ENCODE measurements around the gene CDH23. TPM values are rescaled to one million over a fixed set of nuclear protein-coding genes. Genes with fewer than 3 reads are reported as not detected.

The CDH23 gene
- total and polyA plus RNA-seq, 8 donors = 1.8 to 22.8 (median 3.0) TPM

DNA sequence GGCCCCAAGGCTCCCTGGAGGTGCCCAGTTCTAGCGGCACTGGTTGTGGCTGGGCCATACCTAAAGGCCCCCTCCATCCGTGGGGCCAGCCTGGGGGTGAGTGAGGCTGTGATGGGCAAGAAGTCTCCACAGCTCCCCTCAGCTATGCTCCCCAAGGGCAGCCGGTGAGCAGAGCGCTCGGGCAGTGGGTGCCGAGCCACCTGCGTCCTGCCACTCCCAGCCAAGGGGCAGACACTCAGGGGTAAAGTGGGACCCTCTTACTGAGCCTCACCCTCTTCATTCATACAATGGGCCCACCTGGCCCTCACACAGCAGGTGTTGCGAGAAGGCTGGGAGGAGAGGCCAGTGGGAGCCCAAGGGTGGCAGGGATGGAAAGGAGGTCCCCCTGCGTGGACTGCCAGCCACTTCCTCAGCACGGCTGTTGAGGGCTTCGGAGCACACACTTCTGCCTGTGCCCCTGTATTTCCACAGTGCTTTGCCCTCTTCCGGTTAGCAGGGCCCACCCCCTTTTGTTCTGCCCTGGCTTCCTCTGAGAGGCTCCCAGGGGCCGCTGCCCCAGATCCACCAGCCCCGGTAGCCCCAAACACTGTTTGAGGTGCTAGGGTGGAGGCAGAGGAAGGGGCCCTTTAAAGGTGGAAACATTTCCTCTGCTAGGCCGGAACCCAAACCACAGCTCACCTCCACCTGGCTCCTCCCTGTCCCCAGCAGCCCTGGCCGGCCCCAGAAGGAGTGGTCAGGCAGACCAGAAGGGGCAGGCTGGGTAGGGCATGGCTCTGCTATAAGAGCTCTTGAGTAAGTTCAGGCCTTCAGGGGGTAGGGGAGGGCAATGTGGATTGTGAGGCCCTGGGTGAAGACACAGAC, 339.2 kb downstream of the CDH23 start:
- ATAC-seq = peak; percentile 84
- Histone ChIP-seq H3K36me3 (no peaks in the 10 kb centered on the region), H3K4me1 (peaks cover 23 to 80% of the 10 kb centered on the region in 2 donors), H3K27ac (peak overlapping the region; percentile 33 to 89), H3K4me3 (no peak overlapping the region), H3K9me3 (no peaks in the 10 kb centered on the region), H3K27me3 (no peaks in the 10 kb centered on the region)
- intact Hi-C loops (cut with DNase I) = no loop called here
- peak in 1 of 4 donors; percentile 67 for DNase-seq
- TF ChIP-seq, protein P1, sequence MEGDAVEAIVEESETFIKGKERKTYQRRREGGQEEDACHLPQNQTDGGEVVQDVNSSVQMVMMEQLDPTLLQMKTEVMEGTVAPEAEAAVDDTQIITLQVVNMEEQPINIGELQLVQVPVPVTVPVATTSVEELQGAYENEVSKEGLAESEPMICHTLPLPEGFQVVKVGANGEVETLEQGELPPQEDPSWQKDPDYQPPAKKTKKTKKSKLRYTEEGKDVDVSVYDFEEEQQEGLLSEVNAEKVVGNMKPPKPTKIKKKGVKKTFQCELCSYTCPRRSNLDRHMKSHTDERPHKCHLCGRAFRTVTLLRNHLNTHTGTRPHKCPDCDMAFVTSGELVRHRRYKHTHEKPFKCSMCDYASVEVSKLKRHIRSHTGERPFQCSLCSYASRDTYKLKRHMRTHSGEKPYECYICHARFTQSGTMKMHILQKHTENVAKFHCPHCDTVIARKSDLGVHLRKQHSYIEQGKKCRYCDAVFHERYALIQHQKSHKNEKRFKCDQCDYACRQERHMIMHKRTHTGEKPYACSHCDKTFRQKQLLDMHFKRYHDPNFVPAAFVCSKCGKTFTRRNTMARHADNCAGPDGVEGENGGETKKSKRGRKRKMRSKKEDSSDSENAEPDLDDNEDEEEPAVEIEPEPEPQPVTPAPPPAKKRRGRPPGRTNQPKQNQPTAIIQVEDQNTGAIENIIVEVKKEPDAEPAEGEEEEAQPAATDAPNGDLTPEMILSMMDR (IDR thresholded peaks at IDR 0.05) = no peak

DNA sequence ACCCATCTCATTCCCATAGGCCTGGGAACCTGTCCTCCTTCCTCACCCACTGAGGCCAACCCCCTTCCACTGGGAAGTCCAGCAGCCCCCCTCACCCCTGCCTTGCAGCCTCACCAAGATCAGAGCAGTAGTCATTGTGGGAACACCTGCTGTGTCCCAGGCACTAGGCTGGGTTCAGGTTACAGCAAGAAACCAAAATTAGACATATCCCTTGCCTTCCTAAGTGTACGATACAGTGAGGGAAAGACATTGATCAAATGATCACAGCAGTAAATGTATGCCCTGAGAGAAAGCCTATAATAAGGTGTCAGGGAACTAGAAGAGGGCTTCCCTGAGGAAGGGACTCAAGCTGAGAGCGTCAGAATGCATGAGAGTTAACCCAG, 339.8 kb downstream of the CDH23 start:
- no peaks in the 10 kb centered on the region for H3K9me3 ChIP-seq
- H3K4me3 ChIP-seq = no peak overlapping the region
- no peaks in the 10 kb centered on the region for H3K36me3 ChIP-seq
- intact Hi-C loops (cut with DNase I) = no loop called here
- TF ChIP-seq, protein P1 (IDR thresholded peaks at IDR 0.05) = no peak
- no peaks in the 10 kb centered on the region for H3K27me3 ChIP-seq
- ATAC-seq = no peak
- H3K4me1 ChIP-seq = peaks cover 23 to 82% of the 10 kb centered on the region in 2 donors
- peak overlapping the region; percentile 33 to 89 for H3K27ac ChIP-seq
- DNase-seq = no peak

DNA sequence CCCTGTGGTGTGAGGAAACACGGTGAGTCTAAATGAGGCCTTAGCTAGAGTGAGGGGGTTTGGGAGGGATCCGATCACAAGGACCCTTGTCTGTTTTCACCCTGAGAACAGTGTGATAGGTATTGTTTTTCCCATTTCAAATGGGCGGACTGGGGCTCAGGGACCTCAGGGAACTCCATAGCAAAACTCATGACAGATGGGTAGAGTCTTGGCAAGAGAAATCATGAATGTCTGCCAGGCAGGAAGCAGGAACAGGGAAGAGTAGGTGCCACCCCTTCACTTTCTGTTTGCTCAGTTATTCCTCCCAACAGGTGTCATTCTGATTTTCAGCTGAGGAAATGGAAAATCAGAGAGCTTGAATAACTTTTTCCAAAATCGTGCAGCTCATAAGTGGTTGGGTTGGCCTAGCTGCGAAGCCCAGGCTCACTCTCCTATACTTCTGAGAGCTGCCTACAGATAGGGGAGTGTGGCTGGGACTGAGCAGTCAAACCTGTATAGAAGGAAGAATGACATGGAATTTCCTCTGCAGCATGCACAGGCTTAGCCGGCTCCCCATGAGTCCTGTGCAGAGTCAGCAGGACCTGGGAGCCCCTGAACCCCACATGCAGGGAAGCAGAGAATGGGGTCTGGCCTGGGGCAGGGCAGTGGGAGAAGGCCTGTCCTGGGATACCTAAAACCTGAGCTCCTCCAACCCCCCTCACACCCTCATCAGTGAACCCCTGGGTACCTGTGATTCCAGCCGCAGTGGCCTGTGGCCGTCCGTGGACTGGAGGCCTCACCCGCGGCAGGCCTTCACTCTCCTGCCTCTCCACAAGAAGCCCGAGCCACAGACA, 340.5 kb downstream of the CDH23 start:
- Histone ChIP-seq H3K4me3 (no peak overlapping the region), H3K9me3 (peaks cover 0 to 2% of the 10 kb centered on the region in 2 donors), H3K4me1 (peaks cover 23 to 88% of the 10 kb centered on the region in 2 donors), H3K27ac (peak overlapping the region; percentile 53 to 89), H3K36me3 (no peaks in the 10 kb centered on the region), H3K27me3 (no peaks in the 10 kb centered on the region)
- ATAC-seq = peak; percentile 60
- intact Hi-C loops (cut with DNase I) = no loop called here
- peak in 1 of 4 donors; percentile 37 for DNase-seq
- TF ChIP-seq, protein P1 (IDR thresholded peaks at IDR 0.05) = no peak

DNA sequence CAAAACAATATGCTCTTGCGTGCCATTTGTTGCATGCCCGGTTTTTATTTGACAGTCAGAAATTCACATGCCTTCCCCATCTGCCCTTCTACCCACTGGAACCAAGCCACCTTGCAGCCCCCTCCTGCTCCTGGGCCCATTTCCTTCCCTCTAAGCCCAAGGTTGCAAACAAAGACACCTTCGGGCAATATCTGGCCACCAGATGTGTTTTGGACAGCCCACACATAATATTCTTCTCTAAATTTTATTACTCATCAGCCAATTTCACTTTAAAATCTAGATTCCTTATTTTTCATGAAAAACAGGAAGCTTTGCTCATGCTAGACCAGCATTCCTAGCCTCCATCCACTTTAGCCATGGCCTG, 341.1 kb downstream of the CDH23 start:
- Histone ChIP-seq H3K27ac (peak overlapping the region; percentile 53 to 89), H3K27me3 (no peaks in the 10 kb centered on the region), H3K36me3 (no peaks in the 10 kb centered on the region), H3K4me3 (no peak overlapping the region), H3K9me3 (peaks cover 0 to 8% of the 10 kb centered on the region in 2 donors), H3K4me1 (peaks cover 23 to 93% of the 10 kb centered on the region in 2 donors)
- intact Hi-C loops (cut with DNase I) = no loop called here
- DNase-seq (no peak), ATAC-seq (no peak)
- TF ChIP-seq, protein P1 (IDR thresholded peaks at IDR 0.05) = no peak

DNA sequence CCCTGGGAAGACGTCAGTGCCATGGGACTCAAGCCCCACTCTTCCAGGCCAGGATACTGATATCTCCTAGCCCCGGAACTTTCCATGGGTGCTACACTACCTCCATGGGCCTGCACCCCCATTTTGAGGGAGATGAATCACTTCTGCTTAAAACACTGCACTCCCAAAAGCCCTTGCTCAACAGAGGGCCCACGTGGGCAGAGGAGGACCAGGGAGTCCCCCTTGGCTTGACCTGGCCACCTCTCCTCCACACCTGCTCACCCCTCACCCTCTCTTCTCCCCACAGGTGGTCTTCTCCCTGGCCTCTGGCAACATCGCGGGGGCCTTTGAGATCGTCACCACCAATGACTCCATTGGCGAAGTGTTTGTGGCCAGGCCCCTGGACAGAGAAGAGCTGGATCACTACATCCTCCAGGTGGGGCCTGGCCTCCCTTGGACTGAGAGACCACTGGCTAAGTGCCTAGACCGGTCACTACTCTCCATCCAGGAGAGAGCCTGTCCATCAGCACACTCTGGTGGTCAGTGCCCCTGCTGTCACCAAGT, 342.7 kb downstream of the CDH23 start:
- no peaks in the 10 kb centered on the region for H3K27me3 ChIP-seq
- H3K4me3 ChIP-seq = no peak overlapping the region
- TF ChIP-seq, protein P1 (IDR thresholded peaks at IDR 0.05) = no peak
- H3K9me3 ChIP-seq = peaks cover 0 to 8% of the 10 kb centered on the region in 2 donors
- peaks cover 23 to 97% of the 10 kb centered on the region in 2 donors for H3K4me1 ChIP-seq
- no peak overlapping the region for H3K27ac ChIP-seq
- DNase-seq (no peak), ATAC-seq (no peak)
- intact Hi-C loops (cut with DNase I) = no loop called here
- no peaks in the 10 kb centered on the region for H3K36me3 ChIP-seq
